Suppressor macrophage treated with lipopolysaccharide for 4 hours (primary cell): Measurements from ENCODE around the gene PODNL1.
A peak's percentile ranks its signal among the peaks of the same experiment; 100 is the strongest.

Source experiments
- DNase-seq: peaks from one replicate; pipeline ENCODE4 v3.0.0-alpha.2; 2020

PODNL1 gene

DNA sequence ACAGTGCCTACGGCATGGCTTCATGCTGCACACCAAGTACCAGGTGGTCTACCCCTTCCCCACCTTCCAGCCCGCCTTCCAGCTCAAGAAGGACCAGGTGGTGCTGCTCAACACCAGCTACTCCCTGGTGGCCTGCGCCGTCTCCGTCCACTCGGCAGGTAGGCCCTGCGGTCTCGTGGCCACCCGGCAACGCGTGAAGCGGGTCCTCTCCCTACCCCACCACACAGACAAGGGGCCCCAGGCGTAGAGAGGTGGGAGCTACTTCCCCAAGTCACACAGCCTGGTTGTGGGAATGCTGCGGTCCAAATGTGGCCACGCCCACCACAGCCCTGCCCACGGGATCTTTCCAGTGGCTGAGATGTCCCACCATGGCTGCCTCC, 18.1 kb upstream of the PODNL1 start:
- no peak for DNase-seq

- DNase-seq: no peak
Observed at GRCh38 chr19:13955662-13956364, 17.6 kb upstream of the PODNL1 start.

DNA sequence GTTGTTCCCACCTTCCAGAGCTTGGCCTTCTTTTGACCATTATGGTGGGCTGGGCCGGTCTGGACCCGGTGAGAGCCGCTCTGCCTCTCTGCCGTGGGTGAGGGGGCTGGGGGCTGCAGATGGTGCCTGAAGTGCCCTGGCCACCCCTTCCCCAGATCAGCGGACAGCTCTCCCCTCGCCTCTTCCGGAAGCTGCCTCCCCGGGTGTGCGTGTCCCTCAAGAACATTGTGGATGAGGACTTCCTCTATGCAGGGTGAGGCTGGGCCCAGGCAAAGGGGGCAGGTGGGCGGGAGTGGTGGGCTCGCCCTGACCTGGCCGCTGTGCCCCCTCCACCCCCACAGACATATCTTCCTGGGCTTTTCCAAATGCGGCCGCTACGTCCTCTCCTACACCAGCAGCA, 16.0 kb upstream of the PODNL1 start:
- no peak for DNase-seq

DNA sequence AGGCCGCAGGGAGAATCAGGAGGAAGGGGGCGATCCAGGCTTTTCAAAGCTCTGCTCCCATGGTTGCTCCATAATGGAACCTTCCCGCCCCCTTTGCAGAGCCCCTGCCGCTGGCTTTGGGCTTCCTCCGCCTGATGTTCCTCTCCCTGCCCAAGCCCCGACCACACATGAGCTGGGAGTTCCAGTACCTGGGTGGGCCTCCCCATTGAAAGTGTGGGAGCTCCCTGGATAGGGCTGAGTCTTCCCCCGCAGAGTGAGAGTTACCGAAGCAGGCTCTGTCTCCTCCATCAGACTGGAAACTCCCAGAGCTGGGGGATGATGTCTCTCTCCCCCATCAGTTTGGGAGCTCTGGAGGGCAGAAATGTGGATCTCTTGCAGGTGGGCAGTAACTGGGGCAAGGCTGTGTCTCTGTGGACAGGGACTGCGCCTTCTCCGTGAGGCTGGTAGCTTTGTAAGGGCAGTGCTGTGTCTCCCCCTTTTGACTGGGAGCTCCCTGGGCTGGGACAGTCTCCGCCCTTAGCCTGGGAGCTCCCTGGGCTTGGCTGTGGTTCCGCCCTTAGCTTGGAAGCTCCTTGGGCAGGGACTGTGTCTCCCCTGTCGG, 14.8 kb upstream of the PODNL1 start:
- peak; percentile 28 for DNase-seq

- peak; percentile 100 for DNase-seq
Observed at GRCh38 chr19:13952154-13952930, 14.1 kb upstream of the PODNL1 start, which contains the start of gene DCAF15. TSS of gene DCAF15 (plus strand) at chr19:13952509. CDS start at chr19:13952513, 4 bp downstream.

GRCh38 chr19:13951799-13952153, 13.6 kb upstream of the PODNL1 start:
- no peak for DNase-seq

- DNase-seq: no peak
Observed at GRCh38 chr19:13951043-13951442, 12.8 kb upstream of the PODNL1 start.

DNA sequence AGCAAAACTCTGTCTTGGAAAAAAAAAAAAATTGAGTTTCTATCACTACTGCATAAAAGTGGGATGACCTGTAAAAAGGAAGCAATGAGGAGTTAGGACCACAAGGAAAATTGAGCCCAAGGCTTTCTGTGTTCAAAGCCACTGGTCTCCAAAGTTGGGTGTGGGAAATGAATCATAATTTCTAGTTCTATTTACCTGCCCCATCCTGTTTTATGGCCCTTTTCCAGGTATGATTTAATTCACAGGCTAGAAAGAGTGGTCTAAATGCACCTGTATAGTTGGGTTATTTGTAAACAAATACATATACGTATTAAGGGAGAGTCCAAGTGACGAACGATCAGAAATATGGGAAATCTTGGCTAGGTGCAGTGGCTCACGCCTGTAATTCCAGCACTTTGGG, 8.2 kb upstream of the PODNL1 start:
- DNase-seq: no peak

GRCh38 chr19:13942023-13942684, 3.9 kb upstream of the PODNL1 start:
- no peak for DNase-seq

DNA sequence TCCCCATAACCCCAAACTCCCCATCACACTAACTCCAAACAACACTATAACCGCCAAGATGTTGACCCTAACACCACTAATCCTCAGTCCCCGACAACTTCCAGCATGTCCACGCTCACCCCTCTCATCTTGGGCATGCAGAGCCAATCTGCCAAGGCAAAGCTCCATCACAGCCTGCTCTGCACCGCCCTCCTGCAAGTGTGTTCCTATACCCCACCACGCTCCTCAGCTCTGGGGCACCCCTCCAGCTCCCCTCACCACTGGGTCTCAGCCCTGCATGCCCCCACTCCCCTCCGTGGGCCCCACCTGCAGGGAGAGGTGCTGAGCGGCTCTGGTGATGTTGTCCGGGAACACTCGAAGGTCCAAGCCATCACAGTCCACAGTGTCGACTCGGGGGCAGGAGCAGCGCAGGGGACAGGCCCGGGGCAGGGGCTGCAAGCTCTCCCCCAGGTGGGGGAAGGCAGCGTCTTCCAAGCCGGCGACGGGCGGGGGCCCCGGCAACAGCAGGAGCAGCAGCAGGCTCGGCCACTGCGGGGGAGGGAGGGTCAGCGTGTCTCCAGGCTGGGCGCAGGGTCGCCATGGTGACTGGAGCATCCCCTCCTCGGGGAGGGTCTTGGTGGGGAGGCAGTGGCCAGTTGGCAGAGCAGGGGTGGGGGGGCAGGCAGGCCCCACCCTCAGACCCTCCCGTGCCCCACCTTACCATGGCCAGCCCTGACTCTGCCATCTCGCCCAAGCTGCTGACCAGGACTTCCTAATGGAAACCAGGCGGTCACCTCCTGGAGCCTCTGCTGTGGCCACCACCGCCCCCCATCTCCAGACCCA, 527 bp downstream of the PODNL1 start:
- DNase-seq: no peak

DNA sequence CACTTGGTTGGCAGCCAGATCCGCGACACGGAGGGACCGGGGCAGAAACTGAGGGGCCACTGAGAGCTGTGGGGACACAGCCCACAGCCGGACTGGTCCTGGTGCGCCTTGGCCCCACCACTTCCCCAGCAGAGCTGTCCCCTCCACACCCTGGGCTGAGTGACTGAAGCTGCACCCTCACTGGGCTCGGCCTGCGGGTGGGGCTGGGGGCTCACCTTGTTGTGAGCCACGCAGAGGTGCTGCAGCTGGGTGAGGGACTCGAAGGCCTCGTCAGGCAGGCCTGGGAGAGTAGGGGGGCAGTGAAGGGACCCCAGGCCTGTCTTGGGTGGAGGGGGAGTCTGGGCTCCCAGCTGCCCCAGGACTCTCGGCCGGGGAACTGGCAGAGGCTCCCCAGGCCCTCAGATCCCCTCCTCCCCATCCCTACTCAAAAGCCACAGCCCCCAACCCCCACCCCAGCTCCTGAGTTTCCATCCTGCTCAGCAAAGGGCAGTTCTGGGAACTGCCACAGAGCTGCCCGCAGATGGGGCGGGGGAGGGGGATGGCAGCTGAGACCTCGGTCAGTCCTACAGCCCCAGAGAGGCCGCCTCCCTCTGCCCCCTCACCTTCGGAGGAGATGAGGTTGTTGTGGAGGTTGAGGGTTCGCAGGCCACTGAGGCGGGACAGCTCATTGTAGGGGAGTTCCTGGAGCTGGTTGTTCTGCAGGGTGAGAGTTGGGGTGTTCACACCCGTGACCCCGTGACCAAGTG, 2.3 kb downstream of the PODNL1 start:
- no peak for DNase-seq

DNA sequence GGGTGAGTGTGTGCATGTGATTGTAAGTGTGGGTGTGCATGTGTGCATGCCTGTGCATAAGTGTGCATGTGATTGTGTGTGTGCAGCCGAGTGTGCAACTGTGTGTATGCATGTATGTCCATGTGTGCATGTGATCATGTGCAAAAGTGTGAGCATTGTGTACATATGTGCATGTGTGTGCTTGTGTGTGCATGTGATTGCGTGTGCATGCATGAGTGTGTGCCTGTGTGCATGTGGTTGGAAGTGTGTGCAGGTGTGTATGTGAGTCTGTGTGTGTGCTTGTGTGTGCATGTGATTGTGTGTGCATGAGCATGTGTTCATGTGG, 3.5 kb downstream of the PODNL1 start:
- DNase-seq: no peak

DNA sequence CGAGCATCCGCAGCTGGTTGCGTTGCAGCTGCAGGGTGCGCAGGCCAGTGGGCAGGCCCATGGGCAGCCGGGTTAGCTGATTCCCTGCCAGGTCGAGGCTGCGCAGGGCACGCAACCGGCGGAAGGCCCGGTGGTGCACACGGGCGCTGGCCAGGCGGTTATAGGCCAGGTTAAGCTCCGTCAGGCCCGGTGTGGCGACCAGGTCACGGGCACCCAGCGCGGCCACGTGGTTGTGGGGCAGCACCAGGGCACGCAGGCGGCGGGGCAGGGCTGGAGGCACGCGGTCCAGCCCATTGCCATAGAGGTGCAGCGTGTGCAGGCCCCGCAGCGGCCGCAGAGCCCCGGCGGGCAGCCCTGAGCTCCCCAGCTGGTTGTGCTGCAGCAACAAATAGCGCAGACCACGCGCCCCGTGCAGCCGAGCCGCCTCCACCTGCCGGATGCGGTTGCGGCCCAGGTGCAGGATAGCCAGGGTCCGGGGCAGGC, 5.3 kb downstream of the PODNL1 start:
- DNase-seq: no peak

- no peak for DNase-seq
Observed at GRCh38 chr19:13932149-13932637, 6.0 kb downstream of the PODNL1 start.

DNA sequence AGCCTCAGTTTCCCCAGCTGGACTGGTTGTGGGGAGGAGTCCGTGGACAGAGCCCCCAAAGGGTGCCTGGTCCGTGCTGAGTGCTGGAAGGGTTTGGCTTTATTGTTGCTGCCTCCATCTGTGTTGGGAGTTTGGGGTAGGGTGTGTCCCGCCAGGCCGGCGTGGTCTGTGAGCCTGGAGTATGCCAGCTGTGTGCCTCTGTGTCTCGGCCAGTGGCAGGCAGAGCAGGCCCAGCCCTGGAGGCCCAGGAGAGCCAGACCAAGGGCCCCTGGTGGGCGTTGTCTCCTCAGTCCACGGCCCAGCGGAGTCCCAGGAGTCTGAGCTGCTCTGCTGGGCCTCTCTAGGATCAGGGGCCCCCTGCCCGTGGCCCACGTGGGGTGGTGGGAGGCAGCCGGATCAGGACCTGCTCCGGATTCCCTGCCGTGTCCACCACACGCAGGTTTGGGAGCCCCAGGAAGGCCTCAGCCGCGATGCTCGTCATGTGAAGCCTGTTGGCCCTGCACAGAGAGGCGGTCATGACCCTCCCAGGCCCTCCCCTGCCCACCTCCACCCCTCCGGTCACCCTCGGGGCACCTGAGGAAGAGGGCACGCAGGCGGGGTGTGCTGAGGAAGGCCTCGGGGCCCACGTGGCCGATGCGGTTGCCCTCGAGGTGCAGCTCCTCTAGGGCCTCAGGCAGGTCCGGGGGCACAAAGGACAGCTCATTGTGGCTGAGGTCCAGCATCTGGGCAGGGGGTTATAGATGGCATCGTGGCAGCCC, 6.6 kb downstream of the PODNL1 start:
- no peak for DNase-seq

GRCh38 chr19:13930402-13930801, 7.8 kb downstream of the PODNL1 start:
- no peak for DNase-seq

DNA sequence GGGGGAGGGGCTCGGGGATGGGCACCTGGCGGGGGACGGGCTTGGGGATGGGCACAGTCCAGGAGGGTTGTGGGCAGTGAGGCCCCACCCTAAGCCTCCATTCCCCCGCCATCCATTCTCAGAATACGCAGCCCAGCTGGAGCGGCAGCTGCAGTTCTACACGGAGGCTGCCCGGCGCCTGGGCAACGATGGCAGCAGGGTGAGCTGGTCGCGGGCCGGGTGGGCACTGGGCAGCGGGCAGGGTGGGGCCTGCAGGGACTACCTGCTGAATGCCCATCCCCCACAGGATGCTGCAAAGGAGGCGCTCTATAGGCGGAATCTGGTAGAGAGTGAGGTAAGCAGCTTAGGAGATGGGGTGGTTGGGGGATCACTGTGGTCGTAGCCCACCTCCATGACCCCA, 8.3 kb downstream of the PODNL1 start:
- no peak for DNase-seq

- DNase-seq: no peak
Observed at GRCh38 chr19:13929340-13929739, 8.9 kb downstream of the PODNL1 start.

DNA sequence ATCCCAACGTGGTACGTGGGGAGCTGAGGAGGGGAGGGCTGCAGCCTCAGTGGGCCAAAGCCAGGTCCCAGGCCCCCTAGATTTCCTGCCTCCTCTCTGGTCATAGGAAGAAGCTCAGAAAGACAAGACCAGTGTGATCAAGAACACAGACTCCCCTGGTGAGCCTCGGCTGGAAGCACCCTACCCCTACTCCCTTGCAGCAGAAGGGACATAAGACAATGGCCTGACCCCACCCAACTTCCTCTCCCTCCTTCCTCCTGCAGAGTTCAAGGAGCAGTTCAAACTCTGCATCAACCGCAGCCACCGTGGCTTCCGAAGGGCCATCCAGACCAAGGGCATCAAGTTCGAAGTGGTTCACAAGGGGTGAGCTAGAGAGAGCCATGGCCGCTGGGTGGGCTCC, 11.5 kb downstream of the PODNL1 start:
- no peak for DNase-seq

DNA sequence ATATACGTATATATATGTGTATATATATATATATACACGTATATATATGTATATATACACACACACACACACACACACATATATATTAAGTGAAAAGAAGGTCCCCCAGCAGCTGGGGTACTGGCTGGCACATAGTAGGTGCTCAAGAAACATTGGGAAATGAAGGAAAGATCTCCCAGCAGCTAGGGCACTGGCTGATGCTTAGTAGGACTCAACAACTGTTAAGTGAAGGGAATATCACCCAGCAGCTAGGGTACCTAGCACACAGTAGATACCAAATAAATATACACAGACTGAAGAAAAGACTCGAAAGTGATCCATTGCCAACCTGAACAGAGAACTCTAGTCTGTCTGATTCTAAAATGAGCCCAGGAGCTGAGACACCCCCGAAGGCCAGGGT, 12.2 kb downstream of the PODNL1 start:
- no peak for DNase-seq
